Measurements from ENCODE around the gene GSE1. TPM values are rescaled to one million over a fixed set of nuclear protein-coding genes. Genes with fewer than 3 reads are reported as not detected.

GSE1 gene
- polyA plus RNA-seq, 1 donor, result 76.5 TPM

DNA sequence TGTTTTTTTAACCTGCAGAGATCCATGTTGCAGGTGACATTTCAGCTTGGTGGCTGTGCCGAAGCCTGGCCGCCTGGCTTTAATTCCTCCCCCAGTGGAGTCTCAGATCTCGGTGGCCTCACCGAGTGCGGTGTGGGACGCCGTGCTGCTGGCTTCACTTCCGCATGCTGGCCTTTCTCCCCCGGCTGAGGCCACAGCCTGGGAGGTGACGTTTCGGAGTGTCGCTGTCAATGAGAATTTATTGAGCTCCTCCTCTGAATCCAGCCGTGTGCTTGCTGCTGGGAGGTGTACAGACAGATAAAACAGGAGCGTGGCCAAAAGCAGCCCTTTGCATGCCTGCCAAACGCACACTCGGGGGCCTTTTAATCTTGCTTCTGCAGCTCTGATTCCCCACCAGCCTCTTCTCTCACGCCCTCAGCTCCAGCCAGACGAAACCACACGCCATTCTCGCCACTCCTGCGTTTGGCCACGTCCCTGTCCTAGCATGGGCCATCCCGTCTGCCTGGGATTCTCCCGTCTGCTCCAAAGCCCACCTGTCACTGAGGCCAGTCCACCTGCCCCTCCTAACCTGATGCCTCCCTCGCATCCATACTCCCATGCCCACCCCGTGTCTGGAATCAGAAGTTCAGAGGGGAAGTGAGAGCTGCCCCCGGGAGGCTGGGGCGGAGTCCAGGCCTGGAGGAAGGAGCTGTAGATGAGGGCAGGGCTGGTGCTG lies 3.6 kb downstream of the GSE1 start:
- DNase-seq, result no peak

- DNase-seq, result no peak
Observed at GRCh38 chr16:85617948-85618347, 4.8 kb downstream of the GSE1 start.

GRCh38 chr16:85618521-85618920 lies 5.4 kb downstream of the GSE1 start:
- DNase-seq, result no peak

GRCh38 chr16:85619101-85619891 lies 6.2 kb downstream of the GSE1 start:
- DNase-seq, result no peak

DNA sequence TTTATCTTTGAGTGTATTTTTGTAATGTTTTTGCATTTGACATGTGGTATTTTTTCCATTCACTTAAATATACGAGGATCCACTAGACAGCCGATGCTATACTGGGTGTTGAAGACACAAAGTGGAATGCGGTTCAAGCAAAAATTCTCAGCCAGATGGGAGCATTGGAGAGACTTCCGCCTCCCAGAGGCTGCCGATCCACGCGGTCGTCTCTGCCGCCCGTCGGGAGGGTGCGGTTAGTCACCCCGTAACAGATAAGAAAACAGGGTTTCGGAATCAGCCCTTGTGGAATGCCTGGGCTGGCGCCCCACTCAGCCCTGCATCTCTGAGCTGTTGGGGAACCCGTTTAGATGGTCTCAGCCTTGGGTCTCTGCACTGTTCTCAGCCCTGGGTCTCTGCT lies 7.3 kb downstream of the GSE1 start:
- no peak for DNase-seq

DNA sequence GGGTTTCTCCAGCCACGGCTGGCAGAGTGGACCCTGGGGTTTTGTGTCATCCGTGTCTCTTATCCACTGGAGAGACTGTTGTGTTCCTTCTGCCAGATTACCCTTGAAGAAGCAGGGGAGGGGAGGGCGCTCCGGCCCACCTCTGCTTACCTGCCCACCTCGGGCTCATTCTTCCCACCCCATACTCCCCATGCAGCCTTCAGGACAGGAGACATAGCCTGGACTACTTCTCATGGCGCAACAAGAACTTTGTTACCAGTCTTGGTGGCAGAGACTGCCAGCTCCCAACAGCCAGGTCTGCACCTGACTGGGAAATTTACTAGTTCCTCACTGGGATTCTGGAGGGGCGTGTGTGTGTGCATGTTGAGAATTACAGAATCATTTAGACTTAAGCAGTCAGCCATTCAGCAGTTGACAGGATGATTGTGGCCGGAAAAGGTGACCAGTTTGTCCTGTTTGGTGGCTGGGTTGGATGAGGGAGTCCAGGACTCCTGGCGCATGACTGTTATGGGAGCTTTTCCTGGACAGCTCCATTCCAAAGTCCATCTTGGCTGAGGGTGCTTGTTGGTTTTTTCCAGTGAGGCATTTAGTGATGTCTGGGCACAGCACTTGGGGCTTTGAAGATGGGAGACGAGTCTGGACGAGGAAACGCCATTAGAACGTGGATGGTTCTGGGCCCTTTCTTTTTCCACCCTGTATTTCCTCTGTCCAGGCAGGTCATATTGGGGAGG lies 8.7 kb downstream of the GSE1 start:
- DNase-seq, result no peak

DNA sequence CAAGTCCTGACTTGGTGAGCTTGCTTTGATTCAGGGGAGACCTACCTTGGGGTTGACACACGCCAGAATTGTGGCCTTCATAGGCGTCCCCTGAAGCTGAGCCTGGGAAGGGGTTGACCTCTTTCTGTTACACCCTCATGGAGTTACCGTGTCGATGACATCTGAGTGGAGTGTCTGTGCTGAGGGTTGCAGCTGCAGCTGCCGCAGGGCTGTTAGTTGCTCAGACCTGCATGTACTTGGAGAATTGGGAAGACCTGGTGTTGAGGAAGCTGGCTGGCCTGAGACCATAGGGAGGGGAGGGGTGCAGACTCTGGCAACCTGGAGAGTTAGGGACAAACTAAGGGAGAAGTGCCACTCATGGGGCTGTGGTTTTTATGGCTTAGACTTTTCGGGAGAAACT lies 9.6 kb downstream of the GSE1 start:
- DNase-seq, result no peak

DNA sequence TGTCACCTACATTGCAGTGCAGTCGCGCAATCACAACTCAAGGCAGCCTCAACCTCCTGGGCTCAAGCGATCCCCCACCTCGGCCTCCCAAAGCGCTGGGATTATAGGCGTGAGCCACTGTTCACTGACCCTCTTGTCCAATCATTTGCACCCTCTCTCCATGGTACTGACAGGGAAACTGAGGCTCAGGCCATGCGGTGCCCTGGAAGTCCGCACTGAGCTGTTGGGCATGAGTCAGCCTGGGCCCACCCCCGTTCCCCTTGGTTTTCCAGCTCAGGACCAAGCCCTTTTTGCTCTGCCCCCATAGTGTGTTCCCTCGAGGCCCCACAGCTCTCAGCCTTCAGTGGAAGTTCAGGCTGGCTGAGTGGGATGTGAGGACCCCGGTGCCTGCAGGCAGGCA lies 10.1 kb downstream of the GSE1 start:
- DNase-seq, result no peak

DNA sequence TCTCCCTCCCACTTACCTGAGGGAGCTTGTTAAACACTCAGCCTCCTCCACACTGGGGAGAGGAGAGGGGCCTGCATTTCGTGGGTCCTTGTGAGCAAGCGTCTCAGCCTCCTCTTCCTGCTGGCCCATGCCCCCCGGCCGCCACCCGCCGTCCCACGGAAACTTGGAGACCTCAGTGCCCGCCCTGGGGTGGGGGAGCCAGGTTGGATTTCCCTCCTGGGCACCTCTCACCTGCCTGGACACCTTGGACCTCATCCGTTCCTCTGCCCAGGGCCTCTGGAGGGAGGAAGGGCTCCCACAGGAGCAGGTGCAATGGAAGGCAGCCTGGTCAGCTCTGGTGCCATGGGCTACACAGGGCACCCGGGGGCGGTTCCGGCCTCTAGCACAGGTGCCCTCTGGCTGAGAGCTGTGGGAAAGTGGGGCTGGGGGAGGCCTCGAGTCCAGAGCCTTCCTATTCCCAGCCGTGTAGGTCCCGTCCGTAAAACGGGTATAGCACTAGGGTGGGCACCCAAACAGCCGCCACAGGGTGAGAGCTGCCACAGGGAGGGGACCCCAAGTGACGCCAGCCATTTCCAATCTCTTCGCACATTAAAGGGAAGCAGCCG lies 11.0 kb downstream of the GSE1 start:
- DNase-seq, result no peak

DNA sequence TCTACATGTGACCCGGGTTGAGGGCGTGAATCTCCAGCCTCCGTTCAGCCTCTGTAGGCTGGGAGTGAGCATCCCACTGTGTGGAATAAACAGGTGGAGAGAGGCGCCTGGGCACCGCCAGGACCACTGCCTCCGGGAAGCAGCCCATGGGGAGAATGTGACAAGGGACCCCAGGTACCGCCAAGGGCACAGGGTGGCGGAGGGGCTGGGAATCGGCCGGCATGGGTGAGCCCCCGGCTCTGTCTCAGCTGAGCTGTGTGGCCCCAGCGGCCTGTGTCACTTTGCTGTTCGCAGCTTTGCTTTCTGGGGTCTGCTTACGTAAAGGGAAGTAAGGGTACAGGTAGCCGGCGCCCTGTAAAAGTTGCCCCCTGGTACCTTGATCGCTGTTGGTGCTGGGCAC lies 11.5 kb downstream of the GSE1 start:
- no peak for DNase-seq

DNA sequence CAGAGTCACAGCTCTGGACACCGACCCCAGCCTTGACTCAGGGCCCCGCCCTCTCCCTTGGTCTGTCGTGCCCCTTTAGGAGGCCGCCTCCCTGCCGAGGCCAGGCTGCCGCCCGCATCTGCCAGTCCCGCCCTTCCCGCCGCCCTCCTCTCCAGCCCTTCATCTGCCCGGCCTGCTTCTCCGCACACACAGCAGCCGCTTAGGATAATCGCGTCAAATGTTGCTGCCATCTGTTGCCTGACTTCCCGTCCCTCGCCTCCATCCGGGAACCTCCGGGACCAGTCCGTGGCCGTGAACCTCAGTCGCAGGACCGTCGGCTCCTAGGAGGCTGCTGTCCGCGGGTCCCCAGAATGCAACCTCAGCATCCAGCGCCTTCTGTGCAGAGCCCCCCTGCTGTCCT lies 11.9 kb downstream of the GSE1 start:
- no peak for DNase-seq

DNA sequence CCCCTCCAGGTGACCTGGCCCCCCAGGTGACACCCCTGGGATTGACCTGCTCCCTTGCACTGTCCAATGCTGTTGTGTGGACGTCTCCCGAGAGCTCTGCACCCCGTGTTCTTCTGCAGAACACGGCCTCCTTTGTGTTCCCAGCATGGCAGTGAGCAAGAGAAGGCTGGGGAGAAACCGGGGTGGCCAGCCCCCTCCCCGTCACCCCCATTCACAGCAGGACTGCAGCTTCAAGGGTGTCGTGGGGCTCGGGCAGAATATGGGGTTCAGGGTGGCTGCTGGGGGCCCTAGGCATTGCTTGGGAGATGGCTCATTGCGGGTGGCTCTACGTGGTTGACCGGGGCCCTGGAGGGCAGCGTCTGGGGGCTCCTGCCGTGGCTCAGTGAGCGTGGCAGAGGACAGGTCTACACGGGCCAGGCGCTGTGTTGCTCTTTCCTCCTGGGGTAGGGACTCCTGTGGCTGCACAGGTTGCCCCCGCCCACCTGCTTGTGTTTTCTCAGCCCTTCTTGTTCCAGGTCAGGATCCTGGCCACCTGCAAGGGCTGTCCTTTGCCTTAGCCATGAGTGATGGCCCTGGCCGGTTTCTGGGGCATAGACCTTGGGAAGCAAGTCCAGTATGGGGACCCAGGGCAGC lies 12.5 kb downstream of the GSE1 start:
- no peak for DNase-seq

GRCh38 chr16:85626191-85626981 lies 13.3 kb downstream of the GSE1 start:
- no peak for DNase-seq

GRCh38 chr16:85627089-85627488 lies 14.0 kb downstream of the GSE1 start:
- DNase-seq, result no peak

DNA sequence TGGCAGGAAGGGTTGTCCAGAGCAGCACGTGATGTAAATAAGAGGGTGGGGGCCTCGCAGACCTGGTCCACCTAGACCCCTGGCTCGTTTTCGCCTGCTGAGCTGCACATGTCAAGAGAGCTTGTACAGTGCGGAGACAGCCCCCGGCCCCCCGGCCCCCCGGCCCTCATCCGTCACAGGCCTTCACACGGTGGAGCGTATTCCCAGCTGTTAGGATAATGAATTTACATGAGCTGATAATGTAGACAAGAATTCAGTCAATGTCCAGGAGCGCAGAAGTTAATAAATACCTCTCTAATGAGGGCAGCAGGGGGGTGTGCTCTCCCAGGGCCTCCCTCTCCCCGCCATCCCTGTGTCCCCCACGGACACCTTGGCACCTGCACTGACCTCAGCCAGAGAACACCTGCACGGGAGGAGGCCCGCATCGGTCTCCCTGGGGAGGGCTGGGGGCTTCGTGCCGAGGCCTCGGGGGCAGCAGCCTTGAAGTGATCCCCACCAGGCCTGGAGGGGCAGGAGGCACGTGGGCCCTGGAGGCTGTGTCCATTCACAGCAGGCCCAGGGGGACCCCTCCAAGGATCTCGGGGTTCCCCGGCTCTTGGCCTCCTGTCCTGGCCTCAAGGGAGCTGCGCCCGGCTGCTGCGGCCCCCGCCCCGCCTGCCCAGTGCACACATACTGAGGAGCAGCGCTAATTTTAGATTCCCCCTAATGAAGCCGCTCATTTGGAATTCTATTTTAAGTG lies 14.6 kb downstream of the GSE1 start:
- DNase-seq, result no peak

DNA sequence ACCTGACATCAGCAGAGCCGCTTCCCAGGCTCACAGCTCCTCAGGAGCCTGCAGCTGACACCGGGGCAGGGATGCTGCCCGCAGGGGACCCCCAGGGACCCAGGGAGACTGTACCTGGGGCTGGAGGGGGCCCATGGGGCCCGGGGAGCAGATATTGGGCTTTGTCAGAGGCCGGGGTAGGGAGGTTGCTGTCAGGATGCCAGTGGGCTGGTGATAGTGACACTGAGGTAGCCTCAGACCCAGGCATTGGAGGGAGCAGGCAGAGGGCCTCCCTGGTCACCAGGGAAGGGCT lies 15.1 kb downstream of the GSE1 start:
- DNase-seq, result no peak

DNA sequence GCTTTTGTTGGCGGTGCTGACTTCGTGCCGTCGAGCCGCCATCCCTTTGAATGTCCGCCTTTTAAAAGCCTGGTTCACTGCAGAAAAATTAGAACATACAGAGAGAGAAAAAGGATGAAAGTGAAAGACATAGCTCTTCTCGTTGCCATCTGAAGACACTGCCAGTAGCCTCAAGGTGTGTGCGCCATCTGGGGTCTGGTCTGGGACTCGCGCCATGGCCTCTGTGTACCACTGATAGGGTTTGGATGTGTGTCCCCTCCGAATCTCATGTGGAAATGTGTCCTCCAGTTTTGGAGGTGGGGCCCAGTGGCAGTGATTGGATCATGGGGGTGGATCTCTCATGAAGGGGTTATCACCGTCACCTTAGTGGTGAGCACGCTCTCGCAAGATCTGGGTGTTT lies 15.5 kb downstream of the GSE1 start:
- no peak for DNase-seq

DNA sequence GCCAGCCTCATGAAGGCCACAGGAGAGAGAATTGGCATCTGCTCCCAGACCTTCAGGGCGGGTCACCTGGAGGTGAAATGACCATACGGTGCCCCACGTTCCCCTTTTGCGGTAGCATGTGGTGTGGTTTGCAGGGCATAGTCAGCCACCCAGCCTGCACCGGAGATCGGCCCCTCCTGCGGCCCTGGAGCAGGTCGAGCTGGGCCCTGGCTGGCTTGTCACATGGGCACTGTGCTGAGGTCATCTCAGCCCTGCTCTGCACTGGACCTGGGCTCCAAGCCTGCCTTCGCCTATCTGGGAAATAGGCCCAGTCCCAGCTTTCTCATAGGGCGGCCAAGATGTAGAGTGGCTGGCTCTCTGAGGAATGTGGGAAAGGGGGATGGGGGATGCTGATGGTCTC lies 16.2 kb downstream of the GSE1 start:
- no peak for DNase-seq

GRCh38 chr16:85629853-85630252 lies 16.7 kb downstream of the GSE1 start:
- no peak for DNase-seq

DNA sequence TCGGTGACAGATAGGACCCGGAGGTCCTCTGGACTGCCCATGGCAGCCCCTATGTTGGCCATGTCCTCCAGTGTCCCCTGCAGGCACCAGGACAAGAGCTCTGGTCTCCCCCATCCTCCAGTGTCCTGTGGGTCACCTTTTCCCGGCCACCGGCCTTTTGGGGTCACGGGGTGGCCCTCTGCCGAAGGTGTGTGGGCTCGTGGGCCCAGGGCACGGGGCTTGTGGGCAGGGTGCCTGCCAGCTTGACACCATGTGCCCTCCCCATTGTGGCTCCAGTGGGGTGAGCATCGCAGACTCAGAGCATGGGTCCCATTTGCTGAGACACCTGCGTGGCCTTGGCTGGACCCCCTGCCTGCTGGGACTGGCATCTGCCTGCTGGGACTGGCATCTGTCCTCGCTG lies 18.1 kb downstream of the GSE1 start:
- no peak for DNase-seq
